GM12878 (cell line): ENCODE measurements around the gene ANAPC2. TPM values are rescaled to one million over a fixed set of nuclear protein-coding genes. Genes with fewer than 3 reads are reported as not detected.

Experiments used
- ATAC-seq: fragments of 200-7000 bp; cut with Tn5 transposase; 3 replicates; pipeline ENCODE4 v1.9.1; 2020; ENCODE audit warnings: mild to moderate bottlenecking, moderate library complexity
- BruUV-seq: library from RNA; stranded (reverse); fragments of 400-500 nt; replicated peaks from 2 replicates; lab custom pipeline; 2021; lab: Mats Ljungman, UMichigan
- CTCF ChIA-PET: fragments of 300-600 bp; sonication (Branson Sonifier 250); formaldehyde crosslinking; extraction: SDS; loops from one replicate; lab custom pipeline; 2021; ENCODE audit warnings: inconsistent platforms; lab: Yijun Ruan, JAX
- POLR2A ChIA-PET: fragments of 350-600 bp; formaldehyde crosslinking; extraction: SDS; loops from one replicate; lab custom pipeline; 2021; ENCODE audit warnings: inconsistent platforms; lab: Charles Lee
- RAD21 ChIA-PET: fragments of 300-600 bp; sonication (Branson Sonifier 250); formaldehyde crosslinking; loops from one replicate; lab custom pipeline; 2023; ENCODE audit warnings: antibody characterized with exemption; ENCODE audit not compliant: unreplicated experiment; lab: Charles Lee
- SMC1A ChIA-PET: fragments of 300-600 bp; sonication (Branson Sonifier 250); formaldehyde crosslinking; loops from one replicate; lab custom pipeline; 2023; ENCODE audit not compliant: unreplicated experiment, uncharacterized antibody; lab: Charles Lee
- DNase-seq: peaks from one replicate; pipeline ENCODE4 v3.0.0-alpha.2; 2011; ENCODE audit warnings: low read depth, low spot score
- FAIRE-seq: peaks from 3 replicates; lab custom pipeline; 2011; peaks lifted over from hg19 to GRCh38; lab: Jason Lieb, UNC
- H2AFZ ChIP-seq: 2 replicates; pipeline ENCODE4 v1.6.0; 2011; ENCODE audit warnings: low read depth, low read length, control low read depth; ENCODE audit not compliant: control insufficient read depth
- H3K27ac ChIP-seq: 2 replicates; pipeline ENCODE4 v1.5.1; 2011; ENCODE audit warnings: control low read depth; ENCODE audit not compliant: control insufficient read depth, insufficient read depth
- H3K27me3 ChIP-seq, 2 experiments: replicated peaks in 1 of 2; 2 replicates each; pipeline versions ENCODE4 v1.6.0 to v1.6.1; 2011; ENCODE audit warnings: low read length in 1 of 2; ENCODE audit not compliant: control insufficient read depth in 2 of 2, insufficient read depth in 2 of 2
- H3K36me3 ChIP-seq, 2 experiments: 2 replicates each; pipeline ENCODE4 v1.5.1; 2011; ENCODE audit warnings: low read length in 1 of 2; ENCODE audit not compliant: control insufficient read depth in 2 of 2, insufficient read depth in 2 of 2
- H3K4me1 ChIP-seq: 2 replicates; pipeline ENCODE4 v1.6.1; 2011; ENCODE audit warnings: mild to moderate bottlenecking, low read length, moderate library complexity, mixed read lengths; ENCODE audit not compliant: control insufficient read depth, insufficient read depth
- H3K4me2 ChIP-seq: 2 replicates; pipeline ENCODE4 v1.6.0; 2011; ENCODE audit warnings: control low read depth; ENCODE audit not compliant: control insufficient read depth, insufficient read depth
- H3K4me3 ChIP-seq: fragments of 200-600 bp; sonication (generic); 2 replicates; pipeline ENCODE4 v1.5.1; 2016
- H3K79me2 ChIP-seq: 2 replicates; pipeline ENCODE4 v1.6.0; 2011; ENCODE audit warnings: low read length; ENCODE audit not compliant: control insufficient read depth, insufficient read depth
- H3K9ac ChIP-seq: 2 replicates; pipeline ENCODE4 v1.8.0; 2011; ENCODE audit warnings: low read length, control low read depth, mixed read lengths; ENCODE audit not compliant: control insufficient read depth, insufficient read depth
- H3K9me3 ChIP-seq: replicated peaks from 3 replicates; pipeline ENCODE4 v1.5.1; 2011; ENCODE audit warnings: mild to moderate bottlenecking, low read length; ENCODE audit not compliant: control insufficient read depth, insufficient read depth
- H4K20me1 ChIP-seq: 2 replicates; pipeline ENCODE4 v1.6.0; 2011; ENCODE audit not compliant: control insufficient read depth, insufficient read depth
- BCL11A ChIP-seq: IDR thresholded peaks from 2 replicates; pipeline ENCODE4 v1.6.1; 2011; ENCODE audit warnings: low read depth, low read length
- BCL3 ChIP-seq: IDR thresholded peaks from 2 replicates; pipeline ENCODE4 v1.6.1; 2011; ENCODE audit warnings: borderline replicate concordance, low read depth, mild to moderate bottlenecking, moderate library complexity, low read length; ENCODE audit not compliant: insufficient read depth, poor library complexity, severe bottlenecking
- HDAC2 ChIP-seq: fragments of 200-600 bp; sonication (generic); IDR thresholded peaks from 2 replicates; pipeline ENCODE4 v1.6.1; 2017
- IRF4 ChIP-seq: IDR thresholded peaks from 2 replicates; pipeline ENCODE4 v1.6.1; 2011; ENCODE audit warnings: low read depth, low read length
- SP1 ChIP-seq: IDR thresholded peaks from one replicate; pipeline ENCODE4 v1.6.1; 2011; ENCODE audit warnings: low read depth, low read length
- WGBS: methylation state at CpG from one replicate; pipeline ENCODE4 v1.1.6; 2016; ENCODE audit warnings: low lambda C conversion rate; ENCODE audit not compliant: insufficient replicate concordance, insufficient coverage; ENCODE audit errors: missing lambda C conversion rate; 5-methylcytosine and 5-hydroxymethylcytosine counted together
- in situ Hi-C: fragments of 300-500 bp; cut with MboI; formaldehyde crosslinking; loops from 9 replicates; pipeline ENCODE4 v1.14.3; 2018; ENCODE audit warnings: mixed read lengths
- intact Hi-C: fragments of 100-400 bp; cut with micrococcal nuclease; formaldehyde crosslinking; loops from one replicate; pipeline ENCODE4 v1.14.2; 2022; ENCODE audit not compliant: unreplicated experiment
- polyA plus RNA-seq, 11 experiments: library from polyadenylated mRNA; depleted of rRNA in 4 of 11; unstranded in 6 of 11; stranded (reverse) in 5 of 11; fragments of >200 nt; fragmentation: Nextera tagmentation in 4 of 11; fragmentation: Illumina TruSeq in 1 of 11; extraction: Ambion mirVana in 4 of 11; extraction: Trizol in 1 of 11; gene quantifications; 1 replicate in 1 of 11; 2 replicates in 10 of 11; pipeline versions ENCODE4 v1.2.1 to v1.2.3, GENCODE V29; 2011 to 2016; ENCODE audit warnings: inconsistent platforms in 2 of 11, missing spikeins in 2 of 11, low read depth in 1 of 11
- total RNA-seq, 4 experiments: library from RNA; depleted of rRNA in 3 of 4; stranded (reverse); fragments of >200 nt in 3 of 4; fragmentation: Illumina TruSeq in 1 of 4; extraction: Trizol in 1 of 4; gene quantifications; 2 replicates each; pipeline versions ENCODE4 v1.2.1 to v1.2.3, GENCODE V29; 2013 to 2021

Gene ANAPC2
- total and polyA plus RNA-seq, 10 of the 15 experiments (the other 5 are each of a cell fraction or from before 2014, with no cell fraction given) = 0.03 to 65.2 (median 20.5) TPM

- Histone ChIP-seq H3K4me2 (no peak overlapping the region), H2AFZ (no peak overlapping the region), H3K9me3 (no peaks in the 10 kb centered on the region), H3K4me1 (peaks cover 15% of the 10 kb centered on the region), H3K27me3 (no peaks in the 10 kb centered on the region), H3K9ac (no peak overlapping the region), H4K20me1 (no peaks in the 10 kb centered on the region), H3K27ac (no peak overlapping the region), H3K79me2 (no peaks in the 10 kb centered on the region), H3K4me3 (no peak overlapping the region), H3K36me3 (no peaks in the 10 kb centered on the region)
- WGBS = 59% methylated on average over 24 of the region's 24 CpGs
- intact Hi-C loops = no loop called here
- RAD21 ChIA-PET = no interaction called here
- CTCF ChIA-PET = no interaction called here
- FAIRE-seq (no peak), ATAC-seq (no peak), DNase-seq (no peak)
- TF ChIP-seq HDAC2 (no peak), IRF4 (no peak), SP1 (no peak), BCL11A (no peak)
- SMC1A ChIA-PET = no interaction called here
- in situ Hi-C loops = no loop called here
- no TSS peak for BruUV-seq
- POLR2A ChIA-PET = no interaction called here
Measured at GRCh38 chr9:137232510-137232909, 44.1 kb upstream of the ANAPC2 start.

GRCh38 chr9:137232101-137232500, 43.7 kb upstream of the ANAPC2 start:
- H3K4me1 ChIP-seq = peaks cover 11% of the 10 kb centered on the region
- H3K9ac ChIP-seq = no peak overlapping the region
- DNase-seq (no peak), FAIRE-seq (no peak), ATAC-seq (no peak)
- no peaks in the 10 kb centered on the region for H3K79me2 ChIP-seq
- WGBS = 26% methylated on average over 10 of the region's 10 CpGs
- H4K20me1 ChIP-seq = no peaks in the 10 kb centered on the region
- SMC1A ChIA-PET = no interaction called here
- H3K36me3 ChIP-seq = no peaks in the 10 kb centered on the region
- H3K27ac ChIP-seq = no peak overlapping the region
- RAD21 ChIA-PET = no interaction called here
- no peaks in the 10 kb centered on the region for H3K9me3 ChIP-seq
- no peak for TF ChIP-seq BCL3
- H3K27me3 ChIP-seq = no peaks in the 10 kb centered on the region
- no peak overlapping the region for H3K4me2 ChIP-seq
- H2AFZ ChIP-seq = no peak overlapping the region
- in situ Hi-C loops (no loop called here), intact Hi-C loops (no loop called here)
- no peak overlapping the region for H3K4me3 ChIP-seq
- CTCF ChIA-PET = no interaction called here
- BruUV-seq = no TSS peak
- POLR2A ChIA-PET = no interaction called here
